Sigmoid colon (tissue), 7 donors: ENCODE results near the gene TMEM79. TPM values are rescaled to one million over a fixed set of nuclear protein-coding genes. Genes with fewer than 3 reads are reported as not detected.

ENCODE experiments used
- DNase-seq: peaks from one replicate; pipeline ENCODE4 v3.0.0-alpha.2; 2019
- H3K27ac ChIP-seq, 4 donors: fragments of 200-600 bp; sonication (generic); one replicate each; pipeline ENCODE4 v1.5.1; 2016 to 2019; ENCODE audit warnings: mild to moderate bottlenecking in 1 of 4
- H3K27me3 ChIP-seq, 3 donors: fragments of 200-600 bp; sonication (generic); one replicate each; pipeline ENCODE4 v1.5.1; 2019; ENCODE audit warnings: mild to moderate bottlenecking in 1 of 3
- H3K36me3 ChIP-seq, 4 donors: fragments of 200-600 bp; sonication (generic); one replicate each; pipeline ENCODE4 v1.5.1; 2016 to 2019
- H3K4me1 ChIP-seq, 4 donors: fragments of 200-600 bp; sonication (generic); one replicate each; pipeline ENCODE4 v1.5.1; 2017 to 2019
- H3K4me3 ChIP-seq, 4 donors: fragments of 200-600 bp; sonication (generic); one replicate each; pipeline ENCODE4 v1.5.1; 2017 to 2019; ENCODE audit warnings: mild to moderate bottlenecking in 2 of 4, moderate library complexity in 1 of 4
- H3K9me3 ChIP-seq, 4 donors: fragments of 200-600 bp in 3 of 4; sonication (generic) in 3 of 4; one replicate each; pipeline versions ENCODE4 v1.5.1 to v1.6.1; 2013 to 2019
- CTCF ChIP-seq, 4 experiments: fragments of 450-650 bp in 3 of 4; fragments of 200-600 bp in 1 of 4; IDR thresholded peaks; one replicate each; pipeline ENCODE4 v1.5.1; 2016 to 2019; ENCODE audit warnings: antibody characterized with exemption in 4 of 4, mild to moderate bottlenecking in 3 of 4, moderate library complexity in 2 of 4
- EP300 ChIP-seq, 4 donors: sonication (generic); formaldehyde crosslinking; IDR thresholded peaks; one replicate each; pipeline ENCODE4 v1.6.1; 2017; ENCODE audit warnings: antibody characterized with exemption in 4 of 4
- POLR2A ChIP-seq, 2 donors: fragments of 450-650 bp; IDR thresholded peaks; one replicate each; pipeline ENCODE4 v1.6.1; 2016; ENCODE audit warnings: antibody characterized with exemption in 2 of 2, mild to moderate bottlenecking in 2 of 2, moderate library complexity in 2 of 2
- POLR2AphosphoS5 ChIP-seq, 4 donors: sonication (generic); formaldehyde crosslinking; IDR thresholded peaks; one replicate each; pipeline ENCODE4 v1.6.1; 2017; ENCODE audit warnings: antibody characterized with exemption in 4 of 4
- WGBS, 2 donors: extraction: QIAGEN DNeasy Blood & Tissue Kit; methylation state at CpG; one replicate each; pipeline ENCODE4 v1.1.7; 2013; 5-methylcytosine and 5-hydroxymethylcytosine counted together
- intact Hi-C: fragments of 100-400 bp; cut with DNase I; formaldehyde crosslinking; loops from one replicate; pipeline ENCODE4 v1.15.1; 2023
- polyA plus RNA-seq, 3 donors: library from polyadenylated mRNA; stranded (reverse); fragments of 200-250 nt; gene quantifications; one replicate each; pipeline ENCODE4 v1.2.3, GENCODE V29; 2013
- total RNA-seq, 4 donors: library from RNA; depleted of rRNA; stranded (reverse); fragments of >200 nt; gene quantifications; one replicate each; pipeline ENCODE4 v1.1.0, GENCODE V29; 2016
- donor health status: healthy with polysubstance abuse.
- donor health status: Bipolar disorder and iron deficiency.
- donor health status: healthy.

The TMEM79 gene
- total and polyA plus RNA-seq, 7 donors, result 0.41 to 5.6 (median 1.5) TPM

- Histone ChIP-seq H3K27ac (no peak overlapping the region), H3K9me3 (no peaks in the 10 kb centered on the region), H3K4me3 (no peak overlapping the region), H3K27me3 (peaks cover 15 to 35% (median 18%) of the 10 kb centered on the region in 3 donors), H3K36me3 (peaks cover 19 to 29% (median 25%) of the 10 kb centered on the region in 4 donors), H3K4me1 (peaks cover 0 to 26% (median 23%) of the 10 kb centered on the region in 4 donors)
- intact Hi-C loops, result no loop called here
- DNase-seq, result peak; percentile 74
- WGBS, 2 donors, result 27 to 56% methylated on average over 16 of the region's 16 CpGs
- no peak for TF ChIP-seq POLR2A (IDR thresholded peaks at IDR 0.05)
- no peak for TF ChIP-seq EP300 (IDR thresholded peaks at IDR 0.05)
- TF ChIP-seq CTCF (IDR thresholded peaks at IDR 0.05), result no peak
- peak in 2 of 4 donors; percentile 13 to 26 for TF ChIP-seq POLR2AphosphoS5 (IDR thresholded peaks at IDR 0.05)
These were observed 37.2 kb upstream of the TMEM79 start for GRCh38 chr1:156246781-156247459.

GRCh38 chr1:156247460-156248322 lies 36.4 kb upstream of the TMEM79 start, which contains the start of gene PAQR6:
Gene PAQR6, minus strand, starts transcription at chr1:156248056. Its CDS starts 1,325 bp downstream, at chr1:156246731.
- Histone ChIP-seq H3K27ac (peak within 1 kb of the TSS in 1 of 4 donors; percentile 6), H3K4me3 (no peak within 1 kb of the TSS), H3K9me3 (no peaks in the 10 kb centered on the region), H3K4me1 (peaks cover 0 to 26% (median 23%) of the 10 kb centered on the region in 4 donors), H3K36me3 (peaks cover 26 to 37% (median 32%) of the 10 kb centered on the region in 4 donors), H3K27me3 (peaks cover 15 to 35% (median 18%) of the 10 kb centered on the region in 3 donors)
- WGBS, 2 donors, result 28 to 65% methylated on average over 16 of the region's 16 CpGs
- TF ChIP-seq CTCF (IDR thresholded peaks at IDR 0.05), result no peak
- no peak for TF ChIP-seq POLR2A (IDR thresholded peaks at IDR 0.05)
- TF ChIP-seq POLR2AphosphoS5 (IDR thresholded peaks at IDR 0.05), result peak in 2 of 4 donors; percentile 28
- intact Hi-C loops, result no loop called here
- DNase-seq, result peak; percentile 71

GRCh38 chr1:156248323-156248683 lies 35.8 kb upstream of the TMEM79 start:
- peaks cover 0 to 26% (median 23%) of the 10 kb centered on the region in 4 donors for H3K4me1 ChIP-seq
- 61 to 84% methylated on average over 4 of the region's 4 CpGs for WGBS, 2 donors
- no peak for DNase-seq
- TF ChIP-seq POLR2A (IDR thresholded peaks at IDR 0.05) (no peak), CTCF (IDR thresholded peaks at IDR 0.05) (no peak), EP300 (IDR thresholded peaks at IDR 0.05) (no peak), POLR2AphosphoS5 (IDR thresholded peaks at IDR 0.05) (no peak)
- no peaks in the 10 kb centered on the region for H3K9me3 ChIP-seq
- intact Hi-C loops, result no loop called here
- H3K27ac ChIP-seq, result peak overlapping the region in 1 of 4 donors; percentile 6
- H3K36me3 ChIP-seq, result peaks cover 33 to 43% (median 38%) of the 10 kb centered on the region in 4 donors
- H3K4me3 ChIP-seq, result no peak overlapping the region
- H3K27me3 ChIP-seq, result peaks cover 15 to 35% (median 18%) of the 10 kb centered on the region in 3 donors

DNA sequence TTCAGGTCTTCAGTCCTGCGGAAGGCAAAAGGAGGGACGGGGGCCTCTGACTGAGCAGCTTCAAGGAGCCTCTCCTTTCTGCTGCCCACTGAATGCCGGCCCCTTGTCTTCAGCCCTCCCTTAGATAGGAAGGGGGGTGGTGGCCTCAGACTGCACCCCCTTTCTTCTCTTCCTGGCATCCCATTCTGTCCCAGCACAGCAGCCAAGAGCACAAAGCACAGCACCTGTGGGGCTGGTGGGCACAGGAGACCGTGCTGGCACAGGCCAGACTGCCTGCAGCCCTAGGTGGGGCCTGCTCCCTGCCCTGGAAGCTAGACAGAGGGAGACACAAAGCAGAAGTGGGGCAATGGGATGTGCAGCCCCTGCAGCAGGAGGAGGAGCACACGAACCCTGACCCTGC lies 34.5 kb upstream of the TMEM79 start:
- intact Hi-C loops, result no loop called here
- Histone ChIP-seq H3K36me3 (peaks cover 33 to 55% (median 46%) of the 10 kb centered on the region in 4 donors), H3K4me3 (no peak overlapping the region), H3K4me1 (peaks cover 0 to 26% (median 23%) of the 10 kb centered on the region in 4 donors), H3K9me3 (no peaks in the 10 kb centered on the region), H3K27ac (no peak overlapping the region), H3K27me3 (peaks cover 14 to 26% (median 15%) of the 10 kb centered on the region in 3 donors)
- 91 to 93% methylated on average over 5 of the region's 5 CpGs for WGBS, 2 donors
- TF ChIP-seq CTCF (IDR thresholded peaks at IDR 0.05) (no peak), POLR2A (IDR thresholded peaks at IDR 0.05) (no peak), EP300 (IDR thresholded peaks at IDR 0.05) (no peak), POLR2AphosphoS5 (IDR thresholded peaks at IDR 0.05) (no peak)
- DNase-seq, result no peak
